SK-N-SH (cell line): Measurements from ENCODE around the gene DUSP3. TPM values are rescaled to one million over a fixed set of nuclear protein-coding genes. Genes with fewer than 3 reads are reported as not detected.

Experiments used
- CTCF ChIA-PET: fragments of 300-600, 350-600 bp; formaldehyde crosslinking; extraction: SDS; loops from one replicate; lab custom pipeline; 2021; lab: Yijun Ruan, JAX
- POLR2A ChIA-PET: fragments of 350-600 bp; sonication (Branson Sonifier 250); formaldehyde crosslinking; extraction: SDS; loops from one replicate; lab custom pipeline; 2020; ENCODE audit warnings: antibody characterized with exemption, inconsistent platforms; lab: Yijun Ruan, JAX
- DNase-seq: peaks from one replicate; pipeline ENCODE4 v3.0.0; 2012
- H2AFZ ChIP-seq: fragments of 200-600 bp; sonication (generic); 2 replicates; pipeline ENCODE4 v1.8.1; 2016; ENCODE audit warnings: antibody characterized with exemption, mild to moderate bottlenecking, low read depth
- H3F3A ChIP-seq: fragments of 200-600 bp; sonication (generic); replicated peaks from 2 replicates; pipeline ENCODE3; 2016; ENCODE audit warnings: antibody characterized with exemption, mild to moderate bottlenecking; ENCODE audit not compliant: insufficient read depth
- H3K27ac ChIP-seq, 2 experiments: fragments of 200-500 bp in 1 of 2; fragments of 200-600 bp in 1 of 2; sonication (Bioruptor generic) in 1 of 2; sonication (generic), shearing (Covaris generic) in 1 of 2; 2 replicates each; pipeline versions ENCODE4 v1.5.1 to v1.6.1; 2014 to 2016; ENCODE audit warnings: low read depth in 2 of 2, inconsistent platforms in 1 of 2, low read length in 1 of 2, mild to moderate bottlenecking in 1 of 2, mixed read lengths in 1 of 2
- H3K27me3 ChIP-seq: fragments of 200-600 bp; sonication (generic), shearing (Covaris generic); 2 replicates; pipeline ENCODE4 v1.6.1; 2016; ENCODE audit warnings: mixed run types; ENCODE audit not compliant: insufficient read depth
- H3K36me3 ChIP-seq, 2 experiments: fragments of 200-500 bp in 1 of 2; fragments of 200-600 bp in 1 of 2; sonication (Bioruptor generic) in 1 of 2; sonication (generic) in 1 of 2; replicated peaks in 1 of 2; 2 replicates each; pipeline versions ENCODE3 to v1.5.1; 2014 to 2016; ENCODE audit warnings: low read length in 1 of 2, mild to moderate bottlenecking in 1 of 2; ENCODE audit not compliant: insufficient read depth in 2 of 2, control insufficient read depth in 1 of 2
- H3K4me1 ChIP-seq, 2 experiments: fragments of 200-500 bp in 1 of 2; fragments of 200-600 bp in 1 of 2; sonication (Bioruptor generic) in 1 of 2; sonication (generic), shearing (Covaris generic) in 1 of 2; 2 replicates each; pipeline versions ENCODE4 v1.5.1 to v1.6.1; 2014 to 2016; ENCODE audit warnings: low read depth in 1 of 2, low read length in 1 of 2, mixed run types in 1 of 2; ENCODE audit not compliant: insufficient read depth in 2 of 2, control insufficient read depth in 1 of 2
- H3K4me2 ChIP-seq: fragments of 200-600 bp; sonication (generic), shearing (Covaris generic); 2 replicates; pipeline ENCODE4 v1.6.1; 2017; ENCODE audit warnings: mixed run types
- H3K4me3 ChIP-seq, 2 experiments: fragments of 200-500 bp in 1 of 2; fragments of 200-600 bp in 1 of 2; sonication (Bioruptor generic) in 1 of 2; sonication (generic), shearing (Covaris generic) in 1 of 2; 2 replicates each; pipeline versions ENCODE4 v1.5.1 to v1.8.1; 2014 to 2016; ENCODE audit warnings: low read depth in 2 of 2, inconsistent platforms in 1 of 2, low read length in 1 of 2, mild to moderate bottlenecking in 1 of 2, mixed read lengths in 1 of 2, moderate library complexity in 1 of 2
- H3K79me2 ChIP-seq: fragments of 200-600 bp; sonication (generic); 2 replicates; pipeline ENCODE4 v1.8.1; 2017; ENCODE audit warnings: mild to moderate bottlenecking; ENCODE audit not compliant: insufficient read depth
- H3K9ac ChIP-seq: fragments of 200-600 bp; sonication (generic); 2 replicates; pipeline ENCODE4 v1.6.1; 2017; ENCODE audit warnings: mixed run types
- H3K9me2 ChIP-seq: fragments of 200-600 bp; sonication (generic); 2 replicates; pipeline ENCODE4 v1.6.1; 2017; ENCODE audit warnings: mixed run types
- H3K9me3 ChIP-seq: fragments of 200-600 bp; sonication (generic); 2 replicates; pipeline ENCODE4 v1.6.1; 2017; ENCODE audit warnings: mixed run types, mild to moderate bottlenecking, moderate library complexity
- H4K20me1 ChIP-seq: fragments of 200-600 bp; sonication (generic); 2 replicates; pipeline ENCODE4 v1.6.1; 2017; ENCODE audit warnings: mild to moderate bottlenecking, mixed run types; ENCODE audit not compliant: insufficient read depth
- CHD2 ChIP-seq: fragments of 150-350 bp; IDR thresholded peaks from 2 replicates; pipeline ENCODE4 v1.6.1; 2018; ENCODE audit warnings: low read length; ENCODE audit not compliant: partially characterized antibody
- EZH2phosphoT487 ChIP-seq: fragments of 200-600 bp; sonication (generic); IDR thresholded peaks from 2 replicates; pipeline ENCODE4 v1.6.1; 2017; ENCODE audit warnings: low read depth, mixed run types, mild to moderate bottlenecking, antibody characterized with exemption, moderate library complexity, borderline replicate concordance
- FOSL2 ChIP-seq: IDR thresholded peaks from 2 replicates; pipeline ENCODE4 v1.4.0; 2012; ENCODE audit warnings: low read depth, mild to moderate bottlenecking, moderate library complexity, borderline replicate concordance
- GABPA ChIP-seq: IDR thresholded peaks from 2 replicates; pipeline ENCODE4 v1.4.0; 2012; ENCODE audit warnings: low read depth, mild to moderate bottlenecking
- IRF3 ChIP-seq: fragments of 150-350 bp; IDR thresholded peaks from 2 replicates; pipeline ENCODE4 v1.6.1; 2016; ENCODE audit warnings: mild to moderate bottlenecking, low read depth, low read length
- JUND ChIP-seq: IDR thresholded peaks from 2 replicates; pipeline ENCODE4 v1.4.0; 2012
- MEF2A ChIP-seq: IDR thresholded peaks from 2 replicates; pipeline ENCODE4 v1.4.0; 2012; ENCODE audit warnings: low read depth, borderline replicate concordance
- MXI1 ChIP-seq: IDR thresholded peaks from 2 replicates; pipeline ENCODE4 v1.6.1; 2012; ENCODE audit warnings: mild to moderate bottlenecking, low read depth, low read length, improper control_type of control experiment
- NFIC ChIP-seq: IDR thresholded peaks from 2 replicates; pipeline ENCODE4 v1.4.0; 2012; ENCODE audit warnings: borderline replicate concordance
- NRF1 ChIP-seq: IDR thresholded peaks from 2 replicates; pipeline ENCODE4 v1.6.1; 2012; ENCODE audit warnings: low read depth, mild to moderate bottlenecking, low read length
- PBX3 ChIP-seq: IDR thresholded peaks from 2 replicates; pipeline ENCODE4; 2012
- RAD21 ChIP-seq: IDR thresholded peaks from 2 replicates; pipeline ENCODE4 v1.6.1; 2012; ENCODE audit warnings: mild to moderate bottlenecking, low read length
- RCOR1 ChIP-seq: fragments of 150-350 bp; IDR thresholded peaks from 2 replicates; pipeline ENCODE4 v1.6.1; 2017; ENCODE audit warnings: antibody characterized with exemption, low read length
- REST ChIP-seq: IDR thresholded peaks from 2 replicates; pipeline ENCODE4 v1.6.1; 2012; ENCODE audit warnings: mild to moderate bottlenecking, low read depth, low read length, moderate library complexity
- TCF12 ChIP-seq: IDR thresholded peaks from 2 replicates; pipeline ENCODE4 v1.4.0; 2012
- TEAD4 ChIP-seq: IDR thresholded peaks from 2 replicates; pipeline ENCODE4 v1.4.0; 2012; ENCODE audit warnings: mild to moderate bottlenecking, borderline replicate concordance; ENCODE audit not compliant: insufficient read depth
- YY1 ChIP-seq: IDR thresholded peaks from 2 replicates; pipeline ENCODE4 v1.4.0; 2012; ENCODE audit warnings: low read depth, mild to moderate bottlenecking
- WGBS: methylation state at CpG from one replicate; pipeline ENCODE4 v1.1.6; 2017; ENCODE audit warnings: low lambda C conversion rate; 5-methylcytosine and 5-hydroxymethylcytosine counted together
- polyA plus RNA-seq, 3 experiments: library from polyadenylated mRNA; depleted of rRNA; stranded (reverse); fragments of >200 nt; gene quantifications; 2 replicates each; pipeline ENCODE4 v1.2.3, GENCODE V29; 2012
- TF ChIP-seq, protein P1 (sequence below): IDR thresholded peaks from 2 replicates; pipeline ENCODE4 v1.4.0; 2012; ENCODE audit warnings: low read depth, borderline replicate concordance
- TF ChIP-seq, protein P2 (sequence below): IDR thresholded peaks from 2 replicates; pipeline ENCODE4 v1.4.0; 2012; ENCODE audit warnings: low read depth, borderline replicate concordance
- TF ChIP-seq, protein P3 (sequence below): fragments of 200-600 bp; sonication (generic); IDR thresholded peaks from 2 replicates; pipeline ENCODE4 v1.6.1; 2017; ENCODE audit warnings: antibody characterized with exemption, mild to moderate bottlenecking, moderate library complexity

Gene DUSP3
- 31.5 and 39.7 TPM in 2 replicates for polyA plus RNA-seq (2012; rRNA removed)
- polyA plus RNA-seq (2012; cell fraction: cytosol; rRNA removed): 28.3 and 29.9 TPM in 2 replicates
- polyA plus RNA-seq (2012; cell fraction: nucleus; rRNA removed): 45.7 and 61.0 TPM in 2 replicates

DNA sequence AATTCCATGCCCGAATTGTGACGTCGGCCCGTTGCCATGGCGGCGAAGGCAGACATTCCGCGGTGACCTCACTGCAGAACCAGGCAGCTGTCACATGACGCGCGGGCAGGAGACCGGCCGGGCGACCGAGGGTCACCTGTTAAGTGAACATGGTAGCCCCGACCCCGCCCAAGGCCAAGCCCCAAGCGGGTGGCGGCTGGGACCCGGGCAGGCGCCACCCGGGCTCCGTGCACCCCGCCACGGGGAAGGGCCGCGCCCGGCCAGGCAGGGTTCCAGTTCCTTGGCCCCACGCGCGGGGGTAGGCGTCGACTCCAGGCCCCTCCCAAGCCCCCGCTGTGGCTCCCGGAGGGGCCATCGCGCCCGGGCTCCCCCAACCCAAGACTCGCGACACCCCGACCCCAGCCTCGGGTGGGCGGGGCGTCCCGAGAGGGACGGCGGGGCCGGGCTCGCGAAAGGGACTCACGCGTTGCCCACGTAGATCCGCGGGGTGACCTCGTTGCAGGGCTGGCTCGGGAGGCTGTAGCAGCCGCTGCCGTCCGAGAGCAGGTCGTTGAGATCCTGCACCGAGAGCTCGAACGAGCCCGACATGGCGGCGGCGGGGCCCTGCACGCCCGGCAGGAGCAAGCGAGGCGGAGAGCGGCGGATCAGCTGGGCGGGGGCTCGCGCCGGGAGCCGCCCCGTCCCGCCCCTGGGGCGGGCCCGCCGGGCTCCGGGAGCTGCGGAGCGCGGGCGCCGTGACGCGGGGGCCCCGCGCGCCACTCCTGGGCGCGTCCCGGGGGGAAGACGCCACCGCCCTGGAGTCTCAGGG is at the start of gene DUSP3:
DUSP3 (minus strand) TSS at position 641 of the 808 bp plus-strand sequence; CDS start at position 588, 53 bp downstream.
- Histone ChIP-seq H3K36me3 (peaks cover 13 to 27% of the 10 kb centered on the region in 2 experiments), H3K9me2 (no peaks in the 10 kb centered on the region), H3K4me1 (peaks cover 8% of the 10 kb centered on the region in 2 experiments; a peak in 1 of 4 replicates), H3K27ac (peak within 1 kb of the TSS; percentile 90 to 95), H3F3A (peaks cover 2% of the 10 kb centered on the region), H3K4me2 (peak within 1 kb of the TSS; percentile 99), H4K20me1 (peaks cover 15% of the 10 kb centered on the region), H3K9ac (peak within 1 kb of the TSS; percentile 100), H3K27me3 (no peaks in the 10 kb centered on the region), H2AFZ (peak within 1 kb of the TSS; percentile 89), H3K79me2 (peaks cover 45% of the 10 kb centered on the region), H3K9me3 (no peaks in the 10 kb centered on the region), H3K4me3 (peak within 1 kb of the TSS; percentile 77 to 84)
- ChIA-PET POLR2A (interaction anchor here (0.6 to 1.0 kb wide), 5 partner anchors 8 to 236 kb away, joined by 3 to 4 read pairs (median 3); partner anchors contain the start of genes CD300LG and TMEM101), CTCF (interaction anchor here (0.7 to 6.2 kb wide), 7 partner anchors 10 to 84 kb away, joined by 3 to 59 read pairs (median 12); partner anchors contain the start of gene CD300LG)
- 1% methylated on average over 19 of the region's 100 CpGs for WGBS
- DNase-seq: peak; percentile 97
- TF ChIP-seq JUND: no peak; the same call in 1 of the 2 replicates
- no peak for TF ChIP-seq IRF3
- peak; percentile 83 for TF ChIP-seq MXI1
- TF ChIP-seq TCF12: no peak; the same call in 1 of the 2 replicates
- peak; percentile 30; the same call in 1 of the 2 replicates for TF ChIP-seq PBX3
- TF ChIP-seq, protein P1, sequence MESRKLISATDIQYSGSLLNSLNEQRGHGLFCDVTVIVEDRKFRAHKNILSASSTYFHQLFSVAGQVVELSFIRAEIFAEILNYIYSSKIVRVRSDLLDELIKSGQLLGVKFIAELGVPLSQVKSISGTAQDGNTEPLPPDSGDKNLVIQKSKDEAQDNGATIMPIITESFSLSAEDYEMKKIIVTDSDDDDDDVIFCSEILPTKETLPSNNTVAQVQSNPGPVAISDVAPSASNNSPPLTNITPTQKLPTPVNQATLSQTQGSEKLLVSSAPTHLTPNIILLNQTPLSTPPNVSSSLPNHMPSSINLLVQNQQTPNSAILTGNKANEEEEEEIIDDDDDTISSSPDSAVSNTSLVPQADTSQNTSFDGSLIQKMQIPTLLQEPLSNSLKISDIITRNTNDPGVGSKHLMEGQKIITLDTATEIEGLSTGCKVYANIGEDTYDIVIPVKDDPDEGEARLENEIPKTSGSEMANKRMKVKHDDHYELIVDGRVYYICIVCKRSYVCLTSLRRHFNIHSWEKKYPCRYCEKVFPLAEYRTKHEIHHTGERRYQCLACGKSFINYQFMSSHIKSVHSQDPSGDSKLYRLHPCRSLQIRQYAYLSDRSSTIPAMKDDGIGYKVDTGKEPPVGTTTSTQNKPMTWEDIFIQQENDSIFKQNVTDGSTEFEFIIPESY: no peak
- no peak for TF ChIP-seq NFIC
- TF ChIP-seq RCOR1: no peak
- no peak for TF ChIP-seq GABPA
- 0 out of 2 replicates have a peak, but pooled peaks have one; percentile 45 for TF ChIP-seq TEAD4
- peak; percentile 69 for TF ChIP-seq CHD2
- no peak for TF ChIP-seq REST
- no peak for TF ChIP-seq NRF1
- TF ChIP-seq, protein P2, sequence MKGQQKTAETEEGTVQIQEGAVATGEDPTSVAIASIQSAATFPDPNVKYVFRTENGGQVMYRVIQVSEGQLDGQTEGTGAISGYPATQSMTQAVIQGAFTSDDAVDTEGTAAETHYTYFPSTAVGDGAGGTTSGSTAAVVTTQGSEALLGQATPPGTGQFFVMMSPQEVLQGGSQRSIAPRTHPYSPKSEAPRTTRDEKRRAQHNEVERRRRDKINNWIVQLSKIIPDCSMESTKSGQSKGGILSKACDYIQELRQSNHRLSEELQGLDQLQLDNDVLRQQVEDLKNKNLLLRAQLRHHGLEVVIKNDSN: peak; percentile 93
- TF ChIP-seq EZH2phosphoT487: no peak
- TF ChIP-seq RAD21: no peak
- TF ChIP-seq YY1: 0 out of 2 replicates have a peak, but pooled peaks have one; percentile 40
- no peak for TF ChIP-seq MEF2A
- TF ChIP-seq, protein P3, sequence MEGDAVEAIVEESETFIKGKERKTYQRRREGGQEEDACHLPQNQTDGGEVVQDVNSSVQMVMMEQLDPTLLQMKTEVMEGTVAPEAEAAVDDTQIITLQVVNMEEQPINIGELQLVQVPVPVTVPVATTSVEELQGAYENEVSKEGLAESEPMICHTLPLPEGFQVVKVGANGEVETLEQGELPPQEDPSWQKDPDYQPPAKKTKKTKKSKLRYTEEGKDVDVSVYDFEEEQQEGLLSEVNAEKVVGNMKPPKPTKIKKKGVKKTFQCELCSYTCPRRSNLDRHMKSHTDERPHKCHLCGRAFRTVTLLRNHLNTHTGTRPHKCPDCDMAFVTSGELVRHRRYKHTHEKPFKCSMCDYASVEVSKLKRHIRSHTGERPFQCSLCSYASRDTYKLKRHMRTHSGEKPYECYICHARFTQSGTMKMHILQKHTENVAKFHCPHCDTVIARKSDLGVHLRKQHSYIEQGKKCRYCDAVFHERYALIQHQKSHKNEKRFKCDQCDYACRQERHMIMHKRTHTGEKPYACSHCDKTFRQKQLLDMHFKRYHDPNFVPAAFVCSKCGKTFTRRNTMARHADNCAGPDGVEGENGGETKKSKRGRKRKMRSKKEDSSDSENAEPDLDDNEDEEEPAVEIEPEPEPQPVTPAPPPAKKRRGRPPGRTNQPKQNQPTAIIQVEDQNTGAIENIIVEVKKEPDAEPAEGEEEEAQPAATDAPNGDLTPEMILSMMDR: no peak
- TF ChIP-seq FOSL2: no peak
